Posterior vena cava (tissue), 2 donors: ENCODE data around the gene RAB3IL1. TPM values are rescaled to one million over a fixed set of nuclear protein-coding genes. Genes with fewer than 3 reads are reported as not detected.
"Not testable (repeated sequence)": the region's sequence is repeated elsewhere in the genome, so short reads cannot be mapped to it uniquely, and the experiment has no call there.

Source experiments
- DNase-seq: peaks from one replicate; pipeline ENCODE4 v3.0.0-alpha.2; 2020; ENCODE audit warnings: low spot score
- intact Hi-C, 2 donors: fragments of 100-400 bp; cut with DNase I; formaldehyde crosslinking; loops; one replicate each; pipeline versions ENCODE4 v1.14.1 to v1.14.2; 2022 to 2023
- total RNA-seq, 2 donors: library from RNA; stranded (reverse); fragmentation: NEBNext Ultra II Directional; extraction: Animal tissue kit (Norgen Biotek cat#: 25700); gene quantifications; one replicate each; pipeline ENCODE4 v1.2.1, GENCODE V29; 2021
- donor health status: DM: yes; HTN: yes; CAD: no.
- donor health status: DM: yes; HTN: yes; CAD: no.

The RAB3IL1 gene
- total RNA-seq, 2 donors from 2014 or later, result 26.7 to 31.5 TPM

GRCh38 chr11:61955422-61956135 is 38.2 kb upstream of the RAB3IL1 start:
- peak; percentile 88 for DNase-seq
- intact Hi-C loops, result loop anchor here in 1 of 2 donors (10.0 kb wide), 1 partner anchor 161 kb away; the partner anchor contains the start of genes FEN1 and TMEM258

GRCh38 chr11:61954851-61955421 is 37.6 kb upstream of the RAB3IL1 start:
- peak; percentile 92 for DNase-seq
- intact Hi-C loops, result loop anchor here in 1 of 2 donors (5.0 to 10.0 kb wide), 2 partner anchors 127 to 160 kb away; partner anchors contain the start of genes FEN1 and TMEM258

- no peak for DNase-seq
- intact Hi-C loops, result loop anchor here in 1 of 2 donors (5.0 to 10.0 kb wide), 2 partner anchors 128 to 159 kb away; partner anchors contain the start of genes FEN1 and TMEM258
Observed at GRCh38 chr11:61954106-61954850, 36.9 kb upstream of the RAB3IL1 start.

- intact Hi-C loops, result loop anchor here in 1 of 2 donors (5.0 to 10.0 kb wide), 2 partner anchors 129 to 159 kb away; partner anchors contain the start of genes FEN1 and TMEM258
- DNase-seq, result not testable (repeated sequence)
Observed at GRCh38 chr11:61953632-61954031, 36.3 kb upstream of the RAB3IL1 start.

- intact Hi-C loops, result loop anchor here in 1 of 2 donors (5.0 to 10.0 kb wide), 2 partner anchors 129 to 158 kb away; partner anchors contain the start of genes FEN1 and TMEM258
- no peak for DNase-seq
Observed at GRCh38 chr11:61952882-61953281, 35.5 kb upstream of the RAB3IL1 start.

GRCh38 chr11:61951484-61952135 is 34.2 kb upstream of the RAB3IL1 start:
- DNase-seq, result no peak
- intact Hi-C loops, result loop anchor here in 1 of 2 donors (5.0 to 10.0 kb wide), 2 partner anchors 131 to 157 kb away; partner anchors contain the start of genes FEN1 and TMEM258

- DNase-seq, result no peak
- intact Hi-C loops, result loop anchor here in 1 of 2 donors (5.0 to 10.0 kb wide), 2 partner anchors 132 to 155 kb away; partner anchors contain the start of genes FEN1 and TMEM258
Observed at GRCh38 chr11:61950035-61950547, 32.7 kb upstream of the RAB3IL1 start, which contains the start of gene BEST1. Gene BEST1, plus strand, starts transcription at chr11:61950351. Its CDS starts 1,456 bp downstream, at chr11:61951807.

GRCh38 chr11:61949169-61950034 is 32.0 kb upstream of the RAB3IL1 start:
- intact Hi-C loops, result loop anchor here in 1 of 2 donors (5.0 to 10.0 kb wide), 3 partner anchors 52 to 155 kb away; partner anchors contain the start of genes FEN1 and TMEM258
- peak; percentile 91 for DNase-seq

- no peak for DNase-seq
Observed at GRCh38 chr11:61948505-61948904, 31.1 kb upstream of the RAB3IL1 start.

GRCh38 chr11:61947486-61948210 is 30.3 kb upstream of the RAB3IL1 start:
- intact Hi-C loops, result loop anchor here (2.0 to 5.0 kb wide), 2 partner anchors 49 to 50 kb away; no protein-coding TSS in a partner anchor

More at GRCh38 chr11:61948505-61948904, 31.1 kb upstream of the RAB3IL1 start:
- intact Hi-C loops, result loop anchor here in 1 of 2 donors (5.0 kb wide), 1 partner anchor 51 kb away; no protein-coding TSS in a partner anchor

GRCh38 chr11:61946894-61947293 is 29.5 kb upstream of the RAB3IL1 start:
- no peak for DNase-seq
- intact Hi-C loops, result loop anchor here (2.0 to 5.0 kb wide), 2 partner anchors 48 to 50 kb away; no protein-coding TSS in a partner anchor

More at GRCh38 chr11:61947486-61948210, 30.3 kb upstream of the RAB3IL1 start:
- peak; percentile 96 for DNase-seq

GRCh38 chr11:61945191-61945590 is 27.8 kb upstream of the RAB3IL1 start:
- peak; percentile 36 for DNase-seq
- intact Hi-C loops, result loop anchor here in 1 of 2 donors (5.0 kb wide), 1 partner anchor 48 kb away; no protein-coding TSS in a partner anchor

- intact Hi-C loops, result no loop called here
- peak; percentile 16 for DNase-seq
Observed at GRCh38 chr11:61940466-61940865, 23.1 kb upstream of the RAB3IL1 start.

GRCh38 chr11:61935861-61936260 is 18.5 kb upstream of the RAB3IL1 start:
- DNase-seq, result no peak
- intact Hi-C loops, result no loop called here

- intact Hi-C loops, result no loop called here
- no peak for DNase-seq
Observed at GRCh38 chr11:61930933-61931332, 13.6 kb upstream of the RAB3IL1 start.

GRCh38 chr11:61928606-61929005 is 11.2 kb upstream of the RAB3IL1 start:
- intact Hi-C loops, result no loop called here
- no peak for DNase-seq
